ENCODE results near the gene GUCY1A2. TPM values are rescaled to one million over a fixed set of nuclear protein-coding genes. Genes with fewer than 3 reads are reported as not detected.

GUCY1A2 gene
- total RNA-seq, 1 donor = under 0.01 TPM

DNA sequence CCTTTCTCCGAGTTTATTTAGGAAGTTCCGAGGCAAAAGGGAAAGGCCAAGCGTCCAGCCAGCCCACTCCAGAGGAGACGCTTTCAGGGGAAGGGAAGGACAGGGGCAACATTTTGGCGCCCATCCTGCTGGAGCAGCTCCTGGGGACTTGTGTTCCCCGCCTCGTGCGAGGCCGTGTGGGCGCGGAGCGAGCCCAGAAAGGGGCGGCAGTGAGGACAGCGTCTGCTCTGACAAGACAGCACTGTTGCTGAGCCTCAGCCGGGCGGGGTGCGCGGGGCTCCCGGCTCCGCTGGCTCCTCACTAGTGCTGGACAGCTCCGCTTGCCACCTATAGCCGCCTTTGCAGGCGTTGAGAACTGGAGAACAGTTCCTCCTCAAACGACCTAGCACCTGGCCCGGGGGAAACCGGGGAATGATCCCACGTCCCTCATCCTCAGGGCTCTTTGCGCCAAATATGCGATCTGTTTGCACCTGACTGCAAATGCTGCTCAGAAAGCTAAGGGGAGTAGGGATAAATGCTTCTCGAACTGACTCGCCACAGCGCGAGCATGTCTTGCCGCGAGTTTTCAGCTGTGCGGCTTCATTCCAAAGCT lies 722 bp upstream of the GUCY1A2 start:
- H3K4me3 ChIP-seq (ENCODE audit: insufficient read depth, low read length) = peak overlapping the region; percentile 19
- H3K4me2 ChIP-seq (ENCODE audit: insufficient read depth, low read length) = peak overlapping the region; percentile 51
- no peak overlapping the region for H2AFZ ChIP-seq (ENCODE audit: low read length)
- DNase-seq (ENCODE audit: insufficient read length, low spot score, missing footprints) = peak; percentile 97
- no peak overlapping the region for H3K27ac ChIP-seq (ENCODE audit: low read depth, low read length)
- H3K9me3 ChIP-seq (ENCODE audit: low read depth, low read length) = no peaks in the 10 kb centered on the region
- H3K4me1 ChIP-seq (ENCODE audit: insufficient read depth, low read length) = no peaks in the 10 kb centered on the region
- H3K36me3 ChIP-seq (ENCODE audit: insufficient read depth, low read length) = no peaks in the 10 kb centered on the region
- H4K20me1 ChIP-seq (ENCODE audit: insufficient read depth, low read length) = no peaks in the 10 kb centered on the region
- H3K79me2 ChIP-seq (ENCODE audit: insufficient read depth, low read length) = no peaks in the 10 kb centered on the region
- no peak for TF ChIP-seq CTCF (IDR thresholded peaks at IDR 0.05; ENCODE audit: extremely low read depth, low read depth, low read length)
- peaks cover 42% of the 10 kb centered on the region for H3K27me3 ChIP-seq (ENCODE audit: insufficient read depth, low read length)

DNA sequence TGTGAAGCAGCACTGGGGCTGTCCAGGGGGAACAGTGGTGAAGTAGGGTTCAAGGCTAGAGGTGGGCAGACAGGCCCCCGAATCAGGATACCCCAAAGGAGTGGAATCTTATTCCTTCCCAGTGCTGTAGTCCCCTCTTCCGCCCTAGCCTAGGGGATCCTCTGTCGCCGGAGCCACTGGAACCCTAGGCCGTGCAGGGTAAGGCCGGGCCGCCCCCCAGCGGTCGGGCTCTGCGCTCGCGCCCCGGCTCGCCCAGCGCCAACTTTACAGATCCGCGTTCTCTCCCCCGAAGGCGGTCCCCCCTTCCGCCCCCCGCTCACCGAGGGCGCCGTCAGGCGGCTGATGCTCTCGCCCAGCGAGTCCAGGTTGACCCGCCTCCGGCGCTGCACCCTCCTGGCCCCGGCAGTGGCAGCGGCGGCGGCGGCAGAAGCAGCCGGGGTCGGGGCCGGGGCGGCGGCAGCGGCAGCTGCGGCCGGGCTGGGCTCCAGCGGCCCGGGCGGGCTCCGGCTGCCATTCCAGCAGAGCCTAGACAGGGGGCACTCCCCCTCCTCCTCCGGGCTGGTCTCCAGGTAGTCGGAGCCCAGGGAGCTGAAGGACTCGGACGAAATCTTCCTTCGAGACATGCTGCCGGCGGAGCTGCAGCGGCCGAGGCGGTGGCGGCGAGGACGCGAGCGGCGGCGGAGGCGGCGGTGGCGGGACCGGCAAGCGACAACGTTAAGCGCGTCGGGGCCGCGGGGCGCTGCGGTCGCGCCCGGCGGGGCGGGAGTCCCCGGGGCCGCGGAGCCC lies 650 bp downstream of the GUCY1A2 start:
- peak overlapping the region; percentile 51 for H3K4me3 ChIP-seq (ENCODE audit: insufficient read depth, low read length)
- H3K79me2 ChIP-seq (ENCODE audit: insufficient read depth, low read length) = no peaks in the 10 kb centered on the region
- no peak overlapping the region for H3K27ac ChIP-seq (ENCODE audit: low read depth, low read length)
- peak; percentile 81 for DNase-seq (ENCODE audit: insufficient read length, low spot score, missing footprints)
- H3K36me3 ChIP-seq (ENCODE audit: insufficient read depth, low read length) = no peaks in the 10 kb centered on the region
- peak; percentile 25 for TF ChIP-seq CTCF (IDR thresholded peaks at IDR 0.05; ENCODE audit: extremely low read depth, low read depth, low read length)
- H3K4me1 ChIP-seq (ENCODE audit: insufficient read depth, low read length) = no peaks in the 10 kb centered on the region
- no peaks in the 10 kb centered on the region for H4K20me1 ChIP-seq (ENCODE audit: insufficient read depth, low read length)
- peaks cover 42% of the 10 kb centered on the region for H3K27me3 ChIP-seq (ENCODE audit: insufficient read depth, low read length)
- H3K4me2 ChIP-seq (ENCODE audit: insufficient read depth, low read length) = peak overlapping the region; percentile 39
- H2AFZ ChIP-seq (ENCODE audit: low read length) = no peak overlapping the region
- no peaks in the 10 kb centered on the region for H3K9me3 ChIP-seq (ENCODE audit: low read depth, low read length)

DNA sequence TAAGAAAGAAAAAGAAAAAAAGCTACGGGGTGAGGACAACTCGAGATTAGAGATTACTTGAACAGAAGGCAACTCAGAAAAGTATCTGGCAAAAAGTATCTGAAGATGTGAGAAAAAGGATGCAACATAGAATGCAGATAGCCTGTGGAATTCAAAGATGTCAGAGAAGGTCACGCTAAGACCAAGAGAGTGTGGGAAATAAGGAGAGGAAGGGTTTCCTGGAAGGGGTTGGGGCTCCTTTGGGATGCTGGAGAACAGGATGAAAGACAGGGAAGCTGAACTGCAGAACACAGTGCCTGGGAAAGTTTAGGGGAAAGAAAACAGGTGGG lies 1.2 kb downstream of the GUCY1A2 start:
- no peak overlapping the region for H3K4me2 ChIP-seq (ENCODE audit: insufficient read depth, low read length)
- H3K4me3 ChIP-seq (ENCODE audit: insufficient read depth, low read length) = no peak overlapping the region
- H3K27me3 ChIP-seq (ENCODE audit: insufficient read depth, low read length) = peaks cover 42% of the 10 kb centered on the region
- H3K9me3 ChIP-seq (ENCODE audit: low read depth, low read length) = no peaks in the 10 kb centered on the region
- no peaks in the 10 kb centered on the region for H3K36me3 ChIP-seq (ENCODE audit: insufficient read depth, low read length)
- no peak for TF ChIP-seq CTCF (IDR thresholded peaks at IDR 0.05; ENCODE audit: extremely low read depth, low read depth, low read length)
- H2AFZ ChIP-seq (ENCODE audit: low read length) = no peak overlapping the region
- no peak overlapping the region for H3K27ac ChIP-seq (ENCODE audit: low read depth, low read length)
- H3K79me2 ChIP-seq (ENCODE audit: insufficient read depth, low read length) = no peaks in the 10 kb centered on the region
- DNase-seq (ENCODE audit: insufficient read length, low spot score, missing footprints) = no peak
- H3K4me1 ChIP-seq (ENCODE audit: insufficient read depth, low read length) = no peaks in the 10 kb centered on the region
- no peaks in the 10 kb centered on the region for H4K20me1 ChIP-seq (ENCODE audit: insufficient read depth, low read length)

DNA sequence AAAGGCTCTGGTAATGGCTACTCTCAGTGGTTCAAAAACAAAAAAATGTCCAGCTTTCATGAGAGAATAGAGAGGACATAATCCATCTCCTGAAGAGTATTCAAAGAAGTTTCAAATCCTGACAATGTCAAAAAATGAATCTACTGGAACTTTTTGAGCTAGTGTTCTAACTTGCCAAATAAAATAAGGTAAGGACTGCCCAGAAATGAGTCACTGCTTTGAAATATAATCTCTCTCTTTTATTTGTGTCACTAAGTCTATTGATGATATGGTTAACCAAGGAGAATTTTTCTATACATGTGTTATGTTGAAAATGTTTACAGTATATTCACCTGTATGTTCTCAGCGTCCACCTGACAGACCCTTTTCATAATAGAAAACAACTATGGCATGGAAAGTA lies 3.4 kb downstream of the GUCY1A2 start:
- DNase-seq (ENCODE audit: insufficient read length, low spot score, missing footprints) = no peak
- peaks cover 32% of the 10 kb centered on the region for H3K27me3 ChIP-seq (ENCODE audit: insufficient read depth, low read length)
- no peak overlapping the region for H3K27ac ChIP-seq (ENCODE audit: low read depth, low read length)
- no peak for TF ChIP-seq CTCF (IDR thresholded peaks at IDR 0.05; ENCODE audit: extremely low read depth, low read depth, low read length)
- H3K4me1 ChIP-seq (ENCODE audit: insufficient read depth, low read length) = no peaks in the 10 kb centered on the region
- H3K4me2 ChIP-seq (ENCODE audit: insufficient read depth, low read length) = no peak overlapping the region
- no peaks in the 10 kb centered on the region for H4K20me1 ChIP-seq (ENCODE audit: insufficient read depth, low read length)
- no peaks in the 10 kb centered on the region for H3K9me3 ChIP-seq (ENCODE audit: low read depth, low read length)
- no peak overlapping the region for H2AFZ ChIP-seq (ENCODE audit: low read length)
- no peaks in the 10 kb centered on the region for H3K36me3 ChIP-seq (ENCODE audit: insufficient read depth, low read length)
- H3K79me2 ChIP-seq (ENCODE audit: insufficient read depth, low read length) = no peaks in the 10 kb centered on the region
- H3K4me3 ChIP-seq (ENCODE audit: insufficient read depth, low read length) = no peak overlapping the region
